ENCODE data around the gene ARHGAP4.

- TF ChIP-seq SUZ12 (IDR thresholded peaks at IDR 0.05; ENCODE audit: extremely low read depth, insufficient read depth, insufficient read length) = no peak
- TF ChIP-seq ZNF274 (IDR thresholded peaks at IDR 0.05; ENCODE audit: low read depth, low read length) = no peak
- no peak for TF ChIP-seq YY1 (IDR thresholded peaks at IDR 0.05; ENCODE audit: insufficient read depth, insufficient read length)
Observed at GRCh38 chrX:153866302-153867019, 59.6 kb downstream of the ARHGAP4 start.

Measured in NT2/D1 (cell line).